ENCODE measurements around the gene RILPL1.

DNA sequence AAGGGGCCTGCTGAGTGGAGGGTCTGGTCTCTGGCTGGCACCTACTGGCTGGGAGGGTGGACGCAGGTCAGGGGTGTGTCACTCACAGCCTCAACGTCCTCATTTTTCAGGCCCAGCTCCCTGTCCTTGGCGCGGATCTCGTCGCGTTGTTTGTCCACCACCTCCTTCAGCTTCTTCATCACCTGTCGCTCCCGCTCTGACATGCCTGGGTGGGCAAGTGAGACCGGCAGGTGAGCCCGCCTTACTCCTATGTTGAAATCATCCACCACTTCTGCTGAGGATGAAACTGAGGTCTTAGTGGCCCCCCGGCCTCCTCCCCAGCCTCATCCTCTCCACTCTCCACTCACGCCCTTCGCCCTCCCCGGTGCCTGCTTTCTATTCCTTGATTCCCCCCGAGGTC lies 34.2 kb downstream of the RILPL1 start:
- TF ChIP-seq, protein P1, sequence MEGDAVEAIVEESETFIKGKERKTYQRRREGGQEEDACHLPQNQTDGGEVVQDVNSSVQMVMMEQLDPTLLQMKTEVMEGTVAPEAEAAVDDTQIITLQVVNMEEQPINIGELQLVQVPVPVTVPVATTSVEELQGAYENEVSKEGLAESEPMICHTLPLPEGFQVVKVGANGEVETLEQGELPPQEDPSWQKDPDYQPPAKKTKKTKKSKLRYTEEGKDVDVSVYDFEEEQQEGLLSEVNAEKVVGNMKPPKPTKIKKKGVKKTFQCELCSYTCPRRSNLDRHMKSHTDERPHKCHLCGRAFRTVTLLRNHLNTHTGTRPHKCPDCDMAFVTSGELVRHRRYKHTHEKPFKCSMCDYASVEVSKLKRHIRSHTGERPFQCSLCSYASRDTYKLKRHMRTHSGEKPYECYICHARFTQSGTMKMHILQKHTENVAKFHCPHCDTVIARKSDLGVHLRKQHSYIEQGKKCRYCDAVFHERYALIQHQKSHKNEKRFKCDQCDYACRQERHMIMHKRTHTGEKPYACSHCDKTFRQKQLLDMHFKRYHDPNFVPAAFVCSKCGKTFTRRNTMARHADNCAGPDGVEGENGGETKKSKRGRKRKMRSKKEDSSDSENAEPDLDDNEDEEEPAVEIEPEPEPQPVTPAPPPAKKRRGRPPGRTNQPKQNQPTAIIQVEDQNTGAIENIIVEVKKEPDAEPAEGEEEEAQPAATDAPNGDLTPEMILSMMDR (conservative IDR thresholded peaks at IDR 0.05) = no peak
- TF ChIP-seq EZH2 (IDR thresholded peaks at IDR 0.05; ENCODE audit: low read depth) = no peak

Measured in PC-9 (cell line).